Body of pancreas (tissue), 4 donors: ENCODE results near the gene NEMP2. TPM values are rescaled to one million over a fixed set of nuclear protein-coding genes. Genes with fewer than 3 reads are reported as not detected.

Experiments used
- ATAC-seq: fragments of 150-250 bp; one replicate; pipeline ENCODE4 v1.9.1; 2016
- DNase-seq, 4 donors: peaks; one replicate each; pipeline ENCODE4 v3.0.0-alpha.2; 2019
- H3K27ac ChIP-seq, 4 donors: fragments of 200-600 bp; sonication (generic); 1 replicate in 3 of 4; 2 replicates in 1 of 4; pipeline versions ENCODE4 v1.5.1 to v1.6.1; 2016 to 2019; ENCODE audit warnings: mild to moderate bottlenecking in 1 of 4, mixed read lengths in 1 of 4, moderate library complexity in 1 of 4
- H3K27me3 ChIP-seq, 2 donors: fragments of 200-600 bp; sonication (generic); one replicate each; pipeline ENCODE4 v1.6.0; 2016; ENCODE audit warnings: mild to moderate bottlenecking in 1 of 2
- H3K36me3 ChIP-seq, 2 donors: fragments of 200-600 bp; sonication (generic); replicated peaks in 1 of 2; 2 replicates each; pipeline ENCODE4 v1.5.1; 2016; ENCODE audit warnings: low read depth in 2 of 2; ENCODE audit not compliant: insufficient read depth in 1 of 2
- H3K4me1 ChIP-seq: fragments of 200-600 bp; sonication (generic); one replicate; pipeline ENCODE4 v1.6.0; 2016
- H3K4me3 ChIP-seq, 2 donors: fragments of 200-600 bp; sonication (generic); 1 replicate in 1 of 2; 2 replicates in 1 of 2; pipeline ENCODE4 v1.5.1; 2016 to 2019
- H3K9me3 ChIP-seq, 3 donors: fragments of 200-600 bp; sonication (generic); 1 replicate in 2 of 3; 2 replicates in 1 of 3; pipeline ENCODE4 v1.5.1; 2016
- POLR2A ChIP-seq, 3 donors: fragments of 450-650 bp; IDR thresholded peaks; one replicate each; pipeline ENCODE4 v1.6.1; 2016; ENCODE audit warnings: antibody characterized with exemption in 3 of 3, mild to moderate bottlenecking in 2 of 3
- WGBS, 2 donors: methylation state at CpG; one replicate each; pipeline ENCODE4 v1.1.5; 2017; 5-methylcytosine and 5-hydroxymethylcytosine counted together
- intact Hi-C: fragments of 100-400 bp; cut with DNase I; formaldehyde crosslinking; loops from one replicate; pipeline ENCODE4 v1.15.1; 2023
- total RNA-seq, 2 donors: library from RNA; depleted of rRNA; stranded (reverse); fragments of >200 nt; gene quantifications; one replicate each; pipeline ENCODE4 v1.1.0, GENCODE V29; 2016
- TF ChIP-seq, protein P1 (sequence below), 7 experiments: fragments of 450-650 bp in 4 of 7; fragments of 200-600 bp in 3 of 7; sonication (generic) in 3 of 7; IDR thresholded peaks; one replicate each; pipeline ENCODE4 v1.5.1; 2016 to 2019; ENCODE audit warnings: antibody characterized with exemption in 7 of 7

NEMP2 gene
- total RNA-seq, 2 donors from 2014 or later: 3.0 to 3.9 TPM

DNA sequence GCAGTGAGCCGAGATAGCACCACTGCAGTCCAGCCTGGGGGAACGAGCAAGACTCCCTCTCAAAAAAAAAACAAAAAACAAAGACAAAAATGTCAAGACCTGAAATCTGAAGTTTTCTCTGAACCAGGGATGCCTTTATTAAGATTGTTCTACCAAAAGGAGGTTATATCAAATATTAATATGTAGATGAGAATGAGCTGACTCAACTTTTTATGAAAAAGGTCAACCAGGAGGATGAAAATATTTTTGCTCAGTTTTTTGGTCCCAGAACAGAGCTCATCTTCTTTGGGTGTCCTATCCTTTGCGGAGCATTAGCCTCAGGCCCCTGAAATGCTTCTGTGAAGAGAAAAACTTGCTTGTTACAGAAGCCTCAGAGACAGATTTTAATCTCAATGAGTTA is 44.0 kb downstream of the NEMP2 start:
- no peak overlapping the region for H3K4me3 ChIP-seq
- 89 to 97% methylated on average over 3 of the region's 3 CpGs for WGBS, 2 donors
- no peaks in the 10 kb centered on the region for H3K9me3 ChIP-seq
- intact Hi-C loops: no loop called here
- H3K4me1 ChIP-seq: no peaks in the 10 kb centered on the region
- no peak overlapping the region for H3K27ac ChIP-seq
- H3K36me3 ChIP-seq: peaks cover 0 to 2% of the 10 kb centered on the region in 2 donors
- H3K27me3 ChIP-seq: no peaks in the 10 kb centered on the region
- TF ChIP-seq, protein P1, sequence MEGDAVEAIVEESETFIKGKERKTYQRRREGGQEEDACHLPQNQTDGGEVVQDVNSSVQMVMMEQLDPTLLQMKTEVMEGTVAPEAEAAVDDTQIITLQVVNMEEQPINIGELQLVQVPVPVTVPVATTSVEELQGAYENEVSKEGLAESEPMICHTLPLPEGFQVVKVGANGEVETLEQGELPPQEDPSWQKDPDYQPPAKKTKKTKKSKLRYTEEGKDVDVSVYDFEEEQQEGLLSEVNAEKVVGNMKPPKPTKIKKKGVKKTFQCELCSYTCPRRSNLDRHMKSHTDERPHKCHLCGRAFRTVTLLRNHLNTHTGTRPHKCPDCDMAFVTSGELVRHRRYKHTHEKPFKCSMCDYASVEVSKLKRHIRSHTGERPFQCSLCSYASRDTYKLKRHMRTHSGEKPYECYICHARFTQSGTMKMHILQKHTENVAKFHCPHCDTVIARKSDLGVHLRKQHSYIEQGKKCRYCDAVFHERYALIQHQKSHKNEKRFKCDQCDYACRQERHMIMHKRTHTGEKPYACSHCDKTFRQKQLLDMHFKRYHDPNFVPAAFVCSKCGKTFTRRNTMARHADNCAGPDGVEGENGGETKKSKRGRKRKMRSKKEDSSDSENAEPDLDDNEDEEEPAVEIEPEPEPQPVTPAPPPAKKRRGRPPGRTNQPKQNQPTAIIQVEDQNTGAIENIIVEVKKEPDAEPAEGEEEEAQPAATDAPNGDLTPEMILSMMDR (IDR thresholded peaks at IDR 0.05): no peak
- TF ChIP-seq POLR2A (IDR thresholded peaks at IDR 0.05): no peak
- ATAC-seq (no peak), DNase-seq (no peak)

DNA sequence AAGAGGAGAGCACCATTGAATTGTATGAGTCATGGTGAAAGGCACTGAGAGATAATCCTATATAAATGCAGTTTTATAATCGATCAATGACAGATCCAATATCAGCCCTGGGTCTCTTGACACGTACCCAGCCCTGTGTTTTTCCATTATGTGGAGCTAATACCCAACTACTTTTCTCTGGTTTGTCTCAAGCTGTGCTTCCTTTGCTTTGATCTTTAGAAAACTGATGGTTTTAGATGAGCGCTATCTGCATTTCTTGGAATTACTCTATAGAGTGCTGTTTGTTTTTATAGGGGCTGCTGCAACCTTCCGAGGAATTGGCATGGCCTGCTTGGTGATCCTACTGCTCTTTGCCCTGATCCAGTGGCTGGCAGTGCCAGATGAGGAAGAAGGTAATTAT is 45.0 kb downstream of the NEMP2 start:
- no peak for DNase-seq
- Histone ChIP-seq H3K4me1 (no peaks in the 10 kb centered on the region), H3K36me3 (peaks cover 0 to 2% of the 10 kb centered on the region in 2 donors), H3K27ac (no peak overlapping the region), H3K4me3 (no peak overlapping the region), H3K9me3 (no peaks in the 10 kb centered on the region), H3K27me3 (no peaks in the 10 kb centered on the region)
- TF ChIP-seq, protein P1 (IDR thresholded peaks at IDR 0.05): no peak
- intact Hi-C loops: no loop called here
- WGBS, 2 donors: 95 to 96% methylated on average over 4 of the region's 4 CpGs
- no peak for ATAC-seq

DNA sequence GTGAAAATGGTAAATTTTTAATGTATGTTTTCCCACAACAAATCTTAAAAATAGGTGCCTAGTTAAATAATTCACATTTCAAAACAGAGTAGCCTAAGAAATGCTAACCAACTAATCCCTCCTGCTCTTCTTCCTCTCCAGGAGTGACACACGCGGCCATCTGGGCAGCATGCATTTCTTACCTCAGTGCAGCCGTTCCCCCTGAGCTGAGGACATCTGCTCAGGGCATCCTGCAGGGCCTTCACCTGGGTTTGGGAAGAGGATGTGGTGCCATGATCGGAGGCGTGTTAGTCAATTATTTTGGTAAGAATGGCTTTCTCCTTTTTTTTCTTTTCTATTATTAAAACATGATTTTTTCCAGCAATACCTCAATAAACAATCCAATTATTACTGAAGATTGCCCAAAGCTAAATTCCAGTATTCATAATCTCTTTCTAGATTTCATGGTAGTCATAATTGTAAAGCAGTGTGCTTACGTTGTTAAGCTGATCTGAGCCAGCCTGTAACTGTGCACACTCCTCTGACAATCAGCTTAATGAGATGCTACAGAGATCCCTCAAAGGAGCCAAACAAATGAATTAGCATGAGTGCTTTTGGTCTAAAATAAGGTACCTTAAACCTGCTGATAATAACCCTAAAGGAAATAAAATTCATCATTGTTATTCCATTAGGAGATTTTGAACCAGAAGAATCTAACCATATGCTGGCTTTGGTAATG is 45.8 kb downstream of the NEMP2 start:
- no peaks in the 10 kb centered on the region for H3K4me1 ChIP-seq
- intact Hi-C loops: no loop called here
- H3K27me3 ChIP-seq: no peaks in the 10 kb centered on the region
- ATAC-seq: no peak
- H3K9me3 ChIP-seq: no peaks in the 10 kb centered on the region
- TF ChIP-seq, protein P1 (IDR thresholded peaks at IDR 0.05): no peak
- no peak for TF ChIP-seq POLR2A (IDR thresholded peaks at IDR 0.05)
- WGBS, 2 donors: 90 to 97% methylated on average over 6 of the region's 6 CpGs
- H3K36me3 ChIP-seq: peaks cover 0 to 2% of the 10 kb centered on the region in 2 donors
- H3K4me3 ChIP-seq: no peak overlapping the region
- no peak overlapping the region for H3K27ac ChIP-seq
- no peak for DNase-seq

DNA sequence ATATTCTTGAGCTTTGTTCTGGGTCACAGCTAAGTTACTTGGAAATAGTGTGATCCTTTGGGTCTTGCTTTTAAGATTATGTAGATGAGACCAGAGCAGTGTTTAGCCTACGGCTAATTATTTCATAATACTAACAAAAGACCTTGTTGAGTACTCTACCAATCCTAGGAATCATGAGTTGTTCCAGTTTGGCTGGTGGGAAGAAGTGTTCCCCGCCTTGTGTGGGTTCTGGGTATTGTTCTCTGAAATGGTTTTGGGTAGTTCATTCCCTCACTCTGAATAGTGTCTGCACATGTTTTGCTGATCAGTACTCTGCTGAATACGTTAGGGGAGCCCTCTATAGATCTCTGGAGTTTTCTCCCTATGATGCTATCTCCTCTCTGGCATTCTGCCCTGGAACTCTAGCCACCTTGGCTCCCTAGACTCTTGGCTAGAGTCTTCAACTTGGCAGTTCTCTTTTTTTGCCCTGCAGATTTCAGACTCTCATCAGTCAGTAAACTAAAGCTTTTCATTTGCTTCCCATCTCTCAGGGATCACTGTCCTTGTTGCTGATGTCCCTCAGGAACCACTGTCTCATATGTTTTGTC is 48.4 kb downstream of the NEMP2 start:
- Histone ChIP-seq H3K27me3 (no peaks in the 10 kb centered on the region), H3K36me3 (peaks cover 0 to 2% of the 10 kb centered on the region in 2 donors), H3K4me1 (no peaks in the 10 kb centered on the region), H3K4me3 (no peak overlapping the region), H3K9me3 (no peaks in the 10 kb centered on the region), H3K27ac (no peak overlapping the region)
- no peak for TF ChIP-seq POLR2A (IDR thresholded peaks at IDR 0.05)
- TF ChIP-seq, protein P1 (IDR thresholded peaks at IDR 0.05): no peak
- WGBS, 2 donors: 73 to 75% methylated on average over 3 of the region's 3 CpGs
- DNase-seq (peak in 1 of 4 donors; percentile 21), ATAC-seq (no peak)
- intact Hi-C loops: no loop called here

DNA sequence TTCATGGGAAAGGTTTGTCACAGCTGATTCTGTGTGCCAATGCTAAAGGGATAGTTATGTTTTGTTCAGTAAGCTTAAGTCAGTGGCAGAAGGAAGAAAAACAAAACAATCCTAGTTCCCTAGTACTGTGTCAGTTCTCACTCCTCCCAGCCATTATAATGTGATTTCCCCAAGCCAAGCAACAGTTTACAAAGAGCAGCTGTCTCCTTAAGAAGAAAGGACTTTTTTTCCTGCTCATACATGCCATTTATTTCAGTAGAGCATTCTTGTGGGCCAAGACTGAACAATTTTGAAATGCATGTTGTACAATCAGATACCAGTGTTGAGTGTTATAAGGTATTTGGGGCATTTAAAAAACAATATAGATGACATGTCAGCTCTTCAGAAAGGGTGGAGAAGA is 52.1 kb downstream of the NEMP2 start:
- Histone ChIP-seq H3K36me3 (no peaks in the 10 kb centered on the region), H3K9me3 (no peaks in the 10 kb centered on the region), H3K27ac (no peak overlapping the region), H3K4me1 (peaks cover 8% of the 10 kb centered on the region), H3K27me3 (no peaks in the 10 kb centered on the region), H3K4me3 (no peak overlapping the region)
- TF ChIP-seq POLR2A (IDR thresholded peaks at IDR 0.05): no peak
- TF ChIP-seq, protein P1 (IDR thresholded peaks at IDR 0.05): no peak
- DNase-seq (no peak), ATAC-seq (no peak)
- intact Hi-C loops: no loop called here
